Fibroblast of lung (primary cell): ENCODE results near the gene NMT1. TPM values are rescaled to one million over a fixed set of nuclear protein-coding genes. Genes with fewer than 3 reads are reported as not detected.

Experiments
- DNase-seq, 2 donors: peaks; one replicate each; pipeline versions ENCODE4 v3.0.0 to v3.0.0-alpha.2; 2010; ENCODE audit warnings: low read depth in 2 of 2
- H2AFZ ChIP-seq: 2 replicates; pipeline ENCODE4 v1.5.1; 2012; ENCODE audit warnings: low read length, control low read depth, inconsistent platforms
- H3K27ac ChIP-seq: 2 replicates; pipeline ENCODE4 v1.5.1; 2011; ENCODE audit warnings: low read length, control low read depth; ENCODE audit not compliant: insufficient read depth
- H3K27me3 ChIP-seq: 2 replicates; pipeline ENCODE4 v1.5.1; 2011; ENCODE audit warnings: mild to moderate bottlenecking, low read length; ENCODE audit not compliant: control insufficient read depth, insufficient read depth
- H3K36me3 ChIP-seq: 2 replicates; pipeline ENCODE4 v1.5.1; 2011; ENCODE audit warnings: low read length; ENCODE audit not compliant: control insufficient read depth, insufficient read depth
- H3K4me1 ChIP-seq: 2 replicates; pipeline ENCODE4 v1.5.1; 2011; ENCODE audit warnings: low read length; ENCODE audit not compliant: control insufficient read depth, insufficient read depth; ENCODE audit errors: extremely low read depth
- H3K4me2 ChIP-seq: 2 replicates; pipeline ENCODE4 v1.5.1; 2011; ENCODE audit warnings: low read length, control low read depth; ENCODE audit not compliant: insufficient read depth; ENCODE audit errors: extremely low read depth
- H3K4me3 ChIP-seq, 4 experiments: fragments of 200-600 bp in 1 of 4; sonication (generic) in 1 of 4; replicated peaks in 1 of 4; 2 replicates each; pipeline ENCODE4 v1.5.1; 2011 to 2016; ENCODE audit warnings: low read length in 4 of 4, low read depth in 3 of 4, mild to moderate bottlenecking in 3 of 4, control low read depth in 2 of 4, inconsistent platforms in 1 of 4, mixed read lengths in 1 of 4; ENCODE audit not compliant: insufficient read depth in 1 of 4; ENCODE audit errors: control extremely low read depth in 1 of 4
- H3K79me2 ChIP-seq: 2 replicates; pipeline ENCODE4 v1.5.1; 2012; ENCODE audit warnings: mild to moderate bottlenecking, low read length, inconsistent platforms; ENCODE audit not compliant: control insufficient read depth, insufficient read depth
- H3K9ac ChIP-seq: 2 replicates; pipeline ENCODE4 v1.5.1; 2011; ENCODE audit warnings: mild to moderate bottlenecking, low read length, control low read depth; ENCODE audit not compliant: insufficient read depth
- H3K9me3 ChIP-seq: 2 replicates; pipeline ENCODE4 v1.5.1; 2012; ENCODE audit warnings: low read depth, low read length; ENCODE audit not compliant: control insufficient read depth, insufficient read depth
- H4K20me1 ChIP-seq: 2 replicates; pipeline ENCODE4 v1.5.1; 2011; ENCODE audit warnings: low read length; ENCODE audit not compliant: control insufficient read depth, insufficient read depth; ENCODE audit errors: extremely low read depth
- CTCF ChIP-seq, 2 donors: IDR thresholded peaks in 1 of 2; conservative IDR thresholded peaks in 1 of 2; 1 replicate in 1 of 2; 2 replicates in 1 of 2; pipeline ENCODE4 v1.5.1; 2011 to 2012; ENCODE audit warnings: low read length in 2 of 2, control low read depth in 1 of 2, inconsistent platforms in 1 of 2, low read depth in 1 of 2, mild to moderate bottlenecking in 1 of 2
- EZH2 ChIP-seq: IDR thresholded peaks from 2 replicates; pipeline ENCODE4 v1.5.1; 2012; ENCODE audit warnings: low read length, control low read depth, mild to moderate bottlenecking; ENCODE audit errors: missing control alignments
- polyA plus RNA-seq, 2 donors: library from polyadenylated mRNA; depleted of rRNA in 1 of 2; stranded (reverse) in 1 of 2; unstranded in 1 of 2; fragments of >200 nt; gene quantifications; 2 replicates each; pipeline ENCODE4 v1.2.1, GENCODE V29; 2011 to 2012; ENCODE audit warnings: missing spikeins in 1 of 2
- total RNA-seq: library from RNA; depleted of rRNA; stranded (reverse); fragments of >200 nt; gene quantifications from 2 replicates; pipeline ENCODE4 v1.2.1, GENCODE V29; 2014

NMT1 gene
- total and polyA plus RNA-seq, 2 donors (not counting 1 experiment from before 2014, with no cell fraction given), result 46.2 to 124 TPM

GRCh38 chr17:45116434-45117016, 55.4 kb downstream of the NMT1 start:
- Histone ChIP-seq H3K27ac (no peak overlapping the region), H3K36me3 (peaks cover 15% of the 10 kb centered on the region), H3K4me1 (no peaks in the 10 kb centered on the region), H3K4me2 (no peak overlapping the region), H2AFZ (no peak overlapping the region), H3K9ac (no peak overlapping the region), H3K4me3 (no peak overlapping the region), H3K27me3 (no peaks in the 10 kb centered on the region), H3K9me3 (no peaks in the 10 kb centered on the region), H3K79me2 (no peaks in the 10 kb centered on the region), H4K20me1 (no peaks in the 10 kb centered on the region)
- TF ChIP-seq EZH2 (no peak), CTCF (conservative IDR thresholded peaks at IDR 0.05 in 1 of 2, IDR thresholded peaks at IDR 0.05 in 1 of 2; ENCODE audit: low read depth in 1 of 2, low read length in 2 of 2) (no peak)
- DNase-seq, result no peak

- TF ChIP-seq CTCF (conservative IDR thresholded peaks at IDR 0.05 in 1 of 2, IDR thresholded peaks at IDR 0.05 in 1 of 2; ENCODE audit: low read depth in 1 of 2, low read length in 2 of 2) (no peak), EZH2 (no peak)
- Histone ChIP-seq H3K27me3 (no peaks in the 10 kb centered on the region), H3K4me2 (no peak overlapping the region), H3K27ac (no peak overlapping the region), H2AFZ (no peak overlapping the region), H3K9me3 (no peaks in the 10 kb centered on the region), H3K79me2 (no peaks in the 10 kb centered on the region), H4K20me1 (no peaks in the 10 kb centered on the region), H3K9ac (no peak overlapping the region), H3K4me3 (no peak overlapping the region), H3K4me1 (no peaks in the 10 kb centered on the region), H3K36me3 (peaks cover 15% of the 10 kb centered on the region)
- DNase-seq, result no peak
These were observed 56.2 kb downstream of the NMT1 start for GRCh38 chr17:45117334-45117733.

GRCh38 chr17:45117848-45118646, 56.9 kb downstream of the NMT1 start:
- Histone ChIP-seq H3K4me3 (no peak overlapping the region), H2AFZ (no peak overlapping the region), H3K27ac (no peak overlapping the region), H3K4me2 (no peak overlapping the region), H3K27me3 (no peaks in the 10 kb centered on the region), H4K20me1 (no peaks in the 10 kb centered on the region), H3K4me1 (no peaks in the 10 kb centered on the region), H3K36me3 (peaks cover 10% of the 10 kb centered on the region), H3K9me3 (no peaks in the 10 kb centered on the region), H3K79me2 (peaks cover 2% of the 10 kb centered on the region), H3K9ac (no peak overlapping the region)
- no peak for TF ChIP-seq CTCF (conservative IDR thresholded peaks at IDR 0.05 in 1 of 2, IDR thresholded peaks at IDR 0.05 in 1 of 2; ENCODE audit: low read depth in 1 of 2, low read length in 2 of 2)
- no peak for TF ChIP-seq EZH2
- no peak for DNase-seq
